Raji (cell line): ENCODE data around the gene IL33.

Source experiments
- POLR2A ChIP-seq: IDR thresholded peaks from 2 replicates; pipeline ENCODE4 v1.6.1; 2011; ENCODE audit warnings: low read depth, low read length, control low read depth; ENCODE audit not compliant: insufficient read depth

Gene IL33

GRCh38 chr9:6209966-6210365 lies 5.6 kb upstream of the IL33 start:
- no peak for TF ChIP-seq POLR2A

GRCh38 chr9:6212722-6213375 lies 2.8 kb upstream of the IL33 start:
- no peak for TF ChIP-seq POLR2A

- TF ChIP-seq POLR2A, result no peak
Measured at GRCh38 chr9:6214434-6214833, 1.2 kb upstream of the IL33 start.

GRCh38 chr9:6214903-6215302 lies 704 bp upstream of the IL33 start:
- TF ChIP-seq POLR2A, result no peak

GRCh38 chr9:6216002-6216401 lies 395 bp downstream of the IL33 start:
- no peak for TF ChIP-seq POLR2A

- TF ChIP-seq POLR2A, result no peak
Measured at GRCh38 chr9:6216951-6217350, 1.3 kb downstream of the IL33 start.

- TF ChIP-seq POLR2A, result no peak
Measured at GRCh38 chr9:6218099-6218502, 2.5 kb downstream of the IL33 start.

GRCh38 chr9:6219040-6219439 lies 3.4 kb downstream of the IL33 start:
- no peak for TF ChIP-seq POLR2A

- no peak for TF ChIP-seq POLR2A
Measured at GRCh38 chr9:6219981-6220380, 4.4 kb downstream of the IL33 start.

GRCh38 chr9:6224393-6225154 lies 9.0 kb downstream of the IL33 start:
- TF ChIP-seq POLR2A, result no peak

GRCh38 chr9:6226696-6227095 lies 11.1 kb downstream of the IL33 start:
- TF ChIP-seq POLR2A, result no peak

- TF ChIP-seq POLR2A, result no peak
Measured at GRCh38 chr9:6229186-6229585, 13.6 kb downstream of the IL33 start.

GRCh38 chr9:6229619-6230018 lies 14.0 kb downstream of the IL33 start:
- no peak for TF ChIP-seq POLR2A

- no peak for TF ChIP-seq POLR2A
Measured at GRCh38 chr9:6230037-6230780, 14.6 kb downstream of the IL33 start.

- TF ChIP-seq POLR2A, result no peak
Measured at GRCh38 chr9:6232336-6232945, 16.8 kb downstream of the IL33 start.
